ENCODE results near the gene SLC5A7.

Gene SLC5A7

GRCh38 chr2:107986278-107987217, at the start of gene SLC5A7:
Gene SLC5A7, plus strand, starts transcription at chr2:107986524. Its CDS starts 1,632 bp downstream, at chr2:107988156.
- no peak for DNase-seq (ENCODE audit: low read depth in 2 of 2, low spot score in 1 of 2)

GRCh38 chr2:107961395-107961794, 24.9 kb upstream of the SLC5A7 start:
- no peak for DNase-seq (ENCODE audit: low read depth in 2 of 2, low spot score in 1 of 2)

- DNase-seq (ENCODE audit: low read depth in 2 of 2, low spot score in 1 of 2) = no peak
These were observed 22.1 kb upstream of the SLC5A7 start for GRCh38 chr2:107964185-107964584.

GRCh38 chr2:107984707-107985106, 1.6 kb upstream of the SLC5A7 start:
- no peak for DNase-seq (ENCODE audit: low read depth in 2 of 2, low spot score in 1 of 2)

GRCh38 chr2:107988108-107988507, 1.8 kb downstream of the SLC5A7 start:
- no peak for DNase-seq (ENCODE audit: low read depth in 2 of 2, low spot score in 1 of 2)

- no peak for DNase-seq (ENCODE audit: low read depth in 2 of 2, low spot score in 1 of 2)
These were observed 3.1 kb downstream of the SLC5A7 start for GRCh38 chr2:107989445-107989844.

- no peak for DNase-seq (ENCODE audit: low read depth in 2 of 2, low spot score in 1 of 2)
These were observed 4.4 kb downstream of the SLC5A7 start for GRCh38 chr2:107990718-107991117.

GRCh38 chr2:107992069-107992468, 5.7 kb downstream of the SLC5A7 start:
- no peak for DNase-seq (ENCODE audit: low read depth in 2 of 2, low spot score in 1 of 2)

GRCh38 chr2:107999158-107999557, 12.8 kb downstream of the SLC5A7 start:
- no peak for DNase-seq (ENCODE audit: low read depth in 2 of 2, low spot score in 1 of 2)

- no peak for DNase-seq (ENCODE audit: low read depth in 2 of 2, low spot score in 1 of 2)
These were observed 24.7 kb downstream of the SLC5A7 start for GRCh38 chr2:108010912-108011591.

- no peak for DNase-seq (ENCODE audit: low read depth in 2 of 2, low spot score in 1 of 2)
These were observed 27.0 kb downstream of the SLC5A7 start for GRCh38 chr2:108013305-108013704.

- DNase-seq (ENCODE audit: low read depth in 2 of 2, low spot score in 1 of 2) = no peak
These were observed 36.3 kb downstream of the SLC5A7 start for GRCh38 chr2:108022628-108023027.

- DNase-seq (ENCODE audit: low read depth in 2 of 2, low spot score in 1 of 2) = no peak
These were observed 37.5 kb downstream of the SLC5A7 start for GRCh38 chr2:108023776-108024175.

GRCh38 chr2:108026092-108026794, 39.9 kb downstream of the SLC5A7 start:
- DNase-seq (ENCODE audit: low read depth in 2 of 2, low spot score in 1 of 2) = no peak

- DNase-seq (ENCODE audit: low read depth in 2 of 2, low spot score in 1 of 2) = no peak
These were observed 43.2 kb downstream of the SLC5A7 start for GRCh38 chr2:108029496-108029895.

GRCh38 chr2:108029912-108030311, 43.6 kb downstream of the SLC5A7 start:
- no peak for DNase-seq (ENCODE audit: low read depth in 2 of 2, low spot score in 1 of 2)

- DNase-seq (ENCODE audit: low read depth in 2 of 2, low spot score in 1 of 2) = no peak
These were observed 45.2 kb downstream of the SLC5A7 start for GRCh38 chr2:108031471-108031941.

- no peak for DNase-seq (ENCODE audit: low read depth in 2 of 2, low spot score in 1 of 2)
These were observed 48.5 kb downstream of the SLC5A7 start for GRCh38 chr2:108034843-108035242.

GRCh38 chr2:108048752-108049151, 62.4 kb downstream of the SLC5A7 start:
- no peak for DNase-seq (ENCODE audit: low read depth in 2 of 2, low spot score in 1 of 2)

- no peak for DNase-seq (ENCODE audit: low read depth in 2 of 2, low spot score in 1 of 2)
These were observed 72.3 kb downstream of the SLC5A7 start for GRCh38 chr2:108058576-108059137.

GRCh38 chr2:108061439-108062042, 75.2 kb downstream of the SLC5A7 start:
- DNase-seq (ENCODE audit: low read depth in 2 of 2, low spot score in 1 of 2) = no peak
